NCI-H2196 treated with DMSO at 0.1 percent for 48 hours (cell line): ENCODE results near the gene CBFA2T3.

Experiments used
- DNase-seq: peaks from one replicate; lab custom pipeline; 2025; ENCODE audit not compliant: unreplicated experiment; lab: John Stamatoyannopoulos, UW

CBFA2T3 gene

GRCh38 chr16:88844419-88845036 is 132.5 kb downstream of the CBFA2T3 start:
- DNase-seq = no peak

DNA sequence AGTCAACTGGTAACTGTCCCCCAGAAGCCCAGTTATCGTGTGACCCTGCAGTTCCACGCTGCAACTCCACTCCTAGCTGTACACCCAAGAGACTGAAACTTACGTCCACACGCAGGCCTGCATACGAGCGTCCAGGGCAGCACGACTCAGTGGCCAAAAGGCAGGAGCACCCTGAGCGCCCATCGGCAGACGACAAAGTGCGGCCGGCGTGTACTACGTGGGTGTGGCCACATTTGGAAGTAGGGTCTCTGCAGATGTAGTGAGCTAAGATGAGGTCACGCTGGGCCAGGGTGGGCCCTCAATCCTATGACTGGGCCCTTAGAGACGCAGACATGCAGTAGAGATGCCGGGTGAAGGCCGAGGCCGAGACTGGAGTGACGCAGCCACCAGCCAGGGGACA is 133.8 kb downstream of the CBFA2T3 start:
- DNase-seq = no peak

DNA sequence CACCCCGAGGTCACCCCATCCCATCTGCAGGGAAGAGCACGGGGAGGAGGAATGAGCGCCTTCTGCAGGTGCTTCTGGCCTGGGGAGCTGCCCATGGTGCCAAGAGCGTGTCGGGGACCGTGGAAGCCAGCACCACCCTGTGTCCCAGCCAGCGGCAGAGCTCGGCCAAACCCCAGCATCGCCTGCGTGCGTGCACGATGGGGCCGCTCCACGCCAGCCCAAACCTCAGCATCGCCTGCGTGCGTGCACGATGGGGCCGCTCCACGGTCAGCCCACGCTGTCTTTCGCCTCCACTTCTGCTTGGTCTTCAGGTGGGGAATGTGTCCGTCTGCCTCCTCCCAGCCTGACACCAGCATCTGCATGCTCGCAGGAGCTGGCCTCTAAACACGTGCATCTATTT is 134.2 kb downstream of the CBFA2T3 start:
- DNase-seq = no peak

DNA sequence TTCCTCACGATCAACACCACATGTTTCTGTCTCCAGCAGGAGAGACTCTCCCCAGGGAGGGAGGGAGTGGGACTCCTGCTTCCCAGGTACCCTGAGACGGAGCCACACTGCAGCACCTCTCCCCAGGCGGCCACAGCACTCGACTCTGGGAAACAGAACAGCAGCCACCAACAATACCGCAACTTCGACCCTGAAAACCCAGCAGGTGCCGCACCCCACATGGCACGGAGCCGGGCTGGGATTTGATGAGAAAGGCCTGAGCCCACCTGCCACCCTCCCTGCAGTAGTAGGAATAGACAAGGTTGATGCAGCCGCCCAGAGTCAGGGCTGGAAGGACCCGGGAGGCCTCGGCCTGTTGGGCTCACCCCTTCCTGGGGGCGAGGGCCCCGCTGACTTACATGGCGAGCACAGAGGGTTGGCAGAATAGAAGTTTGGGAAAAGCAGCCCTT is 134.7 kb downstream of the CBFA2T3 start:
- DNase-seq = no peak

DNA sequence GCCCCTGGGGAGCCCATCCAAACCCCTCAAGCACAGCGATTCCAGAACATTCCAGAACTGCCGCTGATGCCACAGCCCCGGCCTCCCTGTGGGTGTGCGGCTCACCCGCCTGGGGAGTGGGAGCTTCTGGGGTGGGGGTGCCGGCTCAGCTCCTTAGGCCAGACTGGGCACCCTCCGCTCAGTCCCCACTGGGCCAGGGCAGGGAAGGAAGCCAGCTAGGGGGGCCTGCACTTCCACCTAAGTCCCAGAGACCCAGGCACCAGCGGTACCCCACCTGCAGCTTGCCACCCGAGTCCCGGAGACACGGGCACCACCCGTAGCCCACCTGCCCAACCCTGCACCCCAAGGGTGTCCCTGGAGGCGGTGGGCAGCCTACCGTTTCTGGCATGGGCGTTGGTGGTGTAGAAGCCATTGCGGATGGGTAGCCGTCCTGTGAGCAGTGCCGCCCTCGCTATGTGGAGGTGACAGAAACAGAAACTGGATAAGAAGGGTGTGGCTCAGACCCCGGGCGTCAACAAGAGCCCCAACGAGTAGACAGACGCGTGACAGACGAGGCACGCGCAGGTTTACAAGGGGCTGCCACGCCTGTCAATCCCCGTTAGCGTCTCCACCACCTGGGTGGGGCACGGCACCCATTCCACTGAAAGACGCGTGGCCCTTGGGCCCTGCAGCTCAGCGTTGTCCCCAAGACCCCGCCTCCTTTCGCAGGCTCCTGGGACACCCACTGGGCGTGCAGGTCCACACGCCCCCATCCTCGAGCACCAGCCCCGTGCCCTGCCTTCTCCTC is 135.3 kb downstream of the CBFA2T3 start:
- DNase-seq = no peak

- DNase-seq = no peak
These were observed 136.3 kb downstream of the CBFA2T3 start for GRCh38 chr16:88840600-88841215.

DNA sequence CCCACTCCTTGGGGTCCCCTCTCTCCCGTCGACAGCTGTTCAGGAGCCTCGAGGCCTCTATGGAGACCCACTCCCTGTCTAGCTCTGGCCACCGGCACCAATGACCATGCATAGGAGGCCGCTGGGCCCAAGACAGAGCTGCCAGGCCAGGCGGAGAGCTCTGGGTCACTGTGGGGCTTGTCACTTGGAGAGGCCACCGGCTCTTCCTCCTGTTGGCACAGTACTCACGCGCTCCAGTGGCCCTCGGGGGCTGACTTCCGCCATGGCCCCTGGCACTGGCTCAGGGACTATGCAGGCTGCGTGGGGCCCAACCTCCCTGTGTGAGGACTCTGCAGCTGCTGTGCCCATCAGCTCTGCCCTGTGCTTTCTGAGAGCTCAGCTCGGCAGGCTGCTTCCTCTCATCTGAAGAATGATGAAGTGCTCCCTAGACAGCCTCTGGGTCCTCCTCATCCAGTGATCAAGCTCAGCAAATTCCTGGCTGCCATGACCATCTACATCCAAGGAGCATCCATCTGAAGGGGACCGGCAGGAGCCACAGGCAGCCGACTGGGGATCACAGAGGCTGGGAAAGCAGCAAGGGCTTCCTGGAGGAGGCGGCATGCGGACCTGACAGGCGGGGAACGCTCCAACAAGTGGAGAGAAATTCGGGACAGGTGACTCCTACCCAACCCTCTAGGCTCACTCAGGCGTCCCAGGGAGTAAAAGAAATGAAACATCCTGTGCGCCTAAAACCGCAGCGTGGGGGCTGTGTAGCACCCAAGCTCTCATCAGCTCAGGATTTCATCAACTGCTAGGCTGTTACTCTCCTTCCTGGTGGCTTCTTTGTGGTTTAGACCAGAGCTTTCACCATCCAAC is 137.0 kb downstream of the CBFA2T3 start:
- DNase-seq = no peak

DNA sequence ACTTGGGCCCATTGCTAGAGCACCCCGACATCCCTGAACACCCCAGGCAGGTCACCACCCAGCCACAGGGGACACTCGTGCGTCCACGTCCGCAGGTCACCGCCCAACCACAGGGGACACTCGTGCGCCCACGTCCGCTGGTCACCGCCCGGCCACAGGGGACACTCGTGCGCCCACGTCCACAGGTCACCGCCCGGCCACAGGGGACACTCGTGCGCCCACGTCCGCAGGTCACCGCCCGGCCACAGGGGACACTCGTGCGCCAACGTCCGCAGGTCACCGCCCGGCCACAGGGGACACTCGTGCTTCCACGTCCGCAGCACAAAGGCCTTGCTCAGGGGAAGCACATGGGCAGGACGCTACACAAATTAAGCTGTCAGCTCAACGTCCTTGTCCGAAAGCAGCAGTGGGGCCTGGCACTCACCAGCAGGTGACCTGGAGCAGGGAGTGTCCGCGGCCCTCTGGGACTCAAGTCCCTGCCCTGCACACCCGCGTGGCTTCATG is 137.9 kb downstream of the CBFA2T3 start:
- no peak for DNase-seq

GRCh38 chr16:88838566-88838965 is 138.4 kb downstream of the CBFA2T3 start:
- no peak for DNase-seq

- no peak for DNase-seq
These were observed 139.2 kb downstream of the CBFA2T3 start for GRCh38 chr16:88837806-88838205.

GRCh38 chr16:88836791-88837190 is 140.2 kb downstream of the CBFA2T3 start:
- DNase-seq = no peak

DNA sequence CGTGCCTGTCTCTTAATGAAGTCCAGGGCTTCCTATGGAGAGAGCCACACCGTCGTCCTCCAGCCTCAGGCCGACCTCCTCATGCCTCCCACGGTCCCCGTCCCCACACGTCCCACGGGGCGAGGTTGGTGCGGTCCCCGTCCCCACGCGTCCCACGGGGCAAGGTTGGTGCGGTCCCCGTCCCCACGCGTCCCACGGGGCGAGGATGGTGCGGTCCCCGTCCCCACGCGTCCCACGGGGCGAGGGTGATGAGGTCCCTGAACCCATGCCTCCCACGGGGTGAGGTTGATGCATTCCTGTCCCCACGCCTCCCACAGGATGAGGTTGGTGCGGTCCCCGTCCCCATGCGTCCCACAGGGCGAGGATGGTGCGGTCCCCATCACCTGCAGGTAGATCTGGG is 141.2 kb downstream of the CBFA2T3 start:
- no peak for DNase-seq

GRCh38 chr16:88835383-88835782 is 141.6 kb downstream of the CBFA2T3 start:
- no peak for DNase-seq

DNA sequence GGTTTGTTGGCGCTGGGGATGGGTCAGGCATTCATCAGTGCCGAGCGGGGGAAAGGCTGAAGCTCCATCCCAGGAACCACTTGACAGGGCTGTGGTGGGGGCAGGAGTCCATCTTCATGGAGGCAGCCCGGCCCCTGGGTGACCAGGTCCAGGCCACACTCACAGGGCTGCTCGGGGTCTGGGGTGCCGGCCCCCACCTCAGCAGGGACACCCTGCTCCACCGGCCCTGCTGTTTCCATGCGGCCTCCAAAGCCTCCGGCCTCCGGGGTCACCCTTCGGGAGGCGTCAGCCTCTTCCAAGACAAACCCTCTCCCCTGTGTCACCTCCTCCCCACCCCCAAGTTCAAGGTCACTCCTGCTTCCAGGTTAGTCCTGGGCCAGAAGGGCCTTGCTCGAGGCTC is 142.3 kb downstream of the CBFA2T3 start:
- DNase-seq = no peak

DNA sequence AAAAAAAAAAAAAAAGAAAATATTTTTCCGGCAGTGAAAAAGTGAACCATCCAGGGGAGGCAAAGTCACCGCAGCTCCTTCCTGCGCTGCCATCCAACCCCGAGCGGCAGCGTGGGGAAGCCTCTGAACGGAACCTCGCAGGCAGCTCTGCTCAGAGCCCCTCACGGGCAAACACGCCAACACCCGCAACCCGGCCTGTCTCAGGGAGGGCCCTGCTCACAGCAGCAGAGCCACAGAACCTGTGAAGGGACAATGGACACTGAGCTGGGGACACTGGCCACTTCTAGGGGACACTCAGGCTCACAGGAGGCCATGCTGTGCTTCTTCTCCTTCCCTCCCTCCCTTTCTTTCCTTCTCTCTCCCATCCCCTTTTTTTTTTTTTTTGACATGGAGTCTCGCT is 143.9 kb downstream of the CBFA2T3 start:
- no peak for DNase-seq

- no peak for DNase-seq
These were observed 145.2 kb downstream of the CBFA2T3 start for GRCh38 chr16:88831838-88832237.

DNA sequence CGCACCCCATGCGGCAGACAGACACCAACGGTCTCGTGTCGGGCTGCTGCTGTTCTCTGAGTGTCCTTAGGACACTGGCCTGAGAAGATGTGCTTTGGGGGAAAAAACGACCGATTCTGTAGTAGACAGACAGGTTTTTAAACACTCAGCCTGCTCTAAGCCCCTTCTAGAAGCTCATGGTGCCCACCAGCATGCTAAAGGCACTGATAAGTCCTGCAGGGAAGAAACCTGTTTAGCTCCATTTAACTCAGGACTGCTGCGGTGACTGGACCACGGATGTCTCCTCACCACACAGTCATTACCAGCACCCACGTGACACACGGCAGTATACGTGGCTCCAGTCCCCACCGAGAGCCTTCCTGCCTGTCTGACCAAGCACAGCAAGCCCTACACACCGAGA is 146.2 kb downstream of the CBFA2T3 start:
- no peak for DNase-seq

DNA sequence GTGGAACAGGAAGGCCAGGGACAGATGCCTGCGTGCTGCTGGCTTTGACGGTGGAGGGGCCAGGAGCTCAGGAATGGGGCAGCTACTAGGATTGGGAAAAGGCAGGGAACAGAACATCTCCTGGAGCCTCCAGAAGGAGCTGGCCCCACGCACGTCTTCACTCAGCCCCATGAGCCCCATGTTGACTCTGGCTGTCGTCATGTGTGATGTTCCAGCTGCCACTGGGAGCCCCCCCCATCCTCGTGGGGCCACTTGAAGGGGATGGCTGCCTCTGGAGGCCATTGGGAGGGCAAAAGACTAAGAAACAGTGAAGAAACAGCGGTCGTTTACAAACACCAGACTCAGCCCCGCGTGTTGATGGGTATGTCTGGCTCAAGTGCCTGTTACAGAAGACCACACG is 146.7 kb downstream of the CBFA2T3 start:
- DNase-seq = no peak

- no peak for DNase-seq
These were observed 148.3 kb downstream of the CBFA2T3 start for GRCh38 chr16:88828711-88829110.

DNA sequence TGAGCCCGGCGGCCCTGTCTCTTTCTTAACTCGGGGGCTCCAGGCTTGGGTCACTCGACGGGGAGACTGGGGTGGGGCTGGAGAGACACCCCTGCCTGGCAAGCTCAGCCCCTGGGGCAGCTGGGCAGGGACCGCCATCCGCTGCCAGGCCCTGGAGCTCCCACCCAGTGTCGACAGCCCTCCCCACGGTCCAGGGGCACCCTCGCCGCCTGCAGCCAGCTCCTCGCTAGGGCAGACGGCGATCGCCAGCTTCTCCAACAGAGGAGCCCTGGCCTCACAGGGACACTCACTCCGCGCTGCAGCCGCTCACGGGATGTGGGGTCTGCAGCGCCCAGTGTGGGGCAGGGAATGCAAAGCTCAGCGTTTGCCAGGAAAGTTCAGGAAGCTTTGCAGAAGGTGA is 149.3 kb downstream of the CBFA2T3 start:
- DNase-seq = no peak
